Gastrocnemius medialis (tissue), 4 donors: Measurements from ENCODE around the gene EVI2A.

ENCODE experiments used
- CTCF ChIP-seq, 5 experiments: fragments of 450-650 bp in 3 of 5; fragments of 200-600 bp in 2 of 5; sonication (generic) in 2 of 5; IDR thresholded peaks in 4 of 5; conservative IDR thresholded peaks in 1 of 5; 1 replicate in 4 of 5; 2 replicates in 1 of 5; pipeline ENCODE4 v1.5.1; 2016 to 2019; ENCODE audit warnings: antibody characterized with exemption in 5 of 5, mild to moderate bottlenecking in 3 of 5, moderate library complexity in 3 of 5
- POLR2A ChIP-seq, 2 donors: fragments of 450-650 bp; IDR thresholded peaks; one replicate each; pipeline ENCODE4 v1.6.1; 2017; ENCODE audit warnings: antibody characterized with exemption in 2 of 2, mild to moderate bottlenecking in 2 of 2, moderate library complexity in 2 of 2

- TF ChIP-seq CTCF (IDR thresholded peaks at IDR 0.05 in 4 of 5, conservative IDR thresholded peaks at IDR 0.05 in 1 of 5): no peak
- TF ChIP-seq POLR2A (IDR thresholded peaks at IDR 0.05): no peak
These were observed 29.6 kb downstream of the EVI2A start for GRCh38 chr17:31291820-31292219.
